CD14-positive monocyte (primary cell): ENCODE measurements around the gene NME5. TPM values are rescaled to one million over a fixed set of nuclear protein-coding genes. Genes with fewer than 3 reads are reported as not detected.
"Not testable (repeated sequence)": the region's sequence is repeated elsewhere in the genome, so short reads cannot be mapped to it uniquely, and the experiment has no call there.

Experiments used
- DNase-seq, 3 donors: peaks; one replicate each; pipeline ENCODE4 v3.0.0-alpha.2; 2011 to 2022
- H2AFZ ChIP-seq: 2 replicates; pipeline ENCODE4 v1.6.0; 2012; ENCODE audit warnings: mild to moderate bottlenecking, low read depth, low read length, inconsistent platforms; ENCODE audit not compliant: insufficient read depth, poor library complexity, severe bottlenecking
- H3K27ac ChIP-seq, 2 donors: 1 replicate in 1 of 2; 2 replicates in 1 of 2; pipeline ENCODE4 v1.5.1; 2012 to 2013; ENCODE audit warnings: low read length in 2 of 2, control low read depth in 1 of 2, inconsistent platforms in 1 of 2, low read depth in 1 of 2, mild to moderate bottlenecking in 1 of 2
- H3K27me3 ChIP-seq, 2 donors: one replicate each; pipeline versions ENCODE4 v1.6.0 to v1.6.1; 2011 to 2013; ENCODE audit warnings: low read length in 2 of 2; ENCODE audit not compliant: control insufficient read depth in 2 of 2, insufficient read depth in 2 of 2
- H3K36me3 ChIP-seq, 2 donors: replicated peaks in 1 of 2; 1 replicate in 1 of 2; 2 replicates in 1 of 2; pipeline versions ENCODE4 v1.5.1 to v1.6.1; 2012 to 2013; ENCODE audit warnings: low read length in 2 of 2, control low read depth in 1 of 2, inconsistent platforms in 1 of 2, mild to moderate bottlenecking in 1 of 2; ENCODE audit not compliant: insufficient read depth in 2 of 2, control insufficient read depth in 1 of 2
- H3K4me1 ChIP-seq, 2 donors: 1 replicate in 1 of 2; 2 replicates in 1 of 2; pipeline versions ENCODE4 v1.5.1 to v1.6.1; 2012 to 2013; ENCODE audit warnings: low read length in 2 of 2, control low read depth in 1 of 2, inconsistent platforms in 1 of 2, mild to moderate bottlenecking in 1 of 2, moderate library complexity in 1 of 2; ENCODE audit not compliant: insufficient read depth in 2 of 2, control insufficient read depth in 1 of 2
- H3K4me2 ChIP-seq: replicated peaks from 2 replicates; pipeline ENCODE3; 2012; ENCODE audit warnings: low read length, moderate library complexity, mild to moderate bottlenecking; ENCODE audit not compliant: poor library complexity, severe bottlenecking; ENCODE audit errors: extremely low read depth
- H3K4me3 ChIP-seq, 3 experiments: fragments of 200-600 bp in 1 of 3; sonication (generic) in 1 of 3; replicated peaks in 1 of 3; 1 replicate in 2 of 3; 2 replicates in 1 of 3; pipeline ENCODE4 v1.5.1; 2011 to 2013; ENCODE audit warnings: low read length in 3 of 3, mild to moderate bottlenecking in 3 of 3, control low read depth in 2 of 3, low read depth in 2 of 3, inconsistent platforms in 1 of 3, moderate library complexity in 1 of 3
- H3K79me2 ChIP-seq: 2 replicates; pipeline ENCODE4 v1.6.0; 2012; ENCODE audit warnings: mild to moderate bottlenecking, control low read depth, inconsistent platforms, low read length, moderate library complexity; ENCODE audit not compliant: insufficient read depth
- H3K9ac ChIP-seq: 2 replicates; pipeline ENCODE4 v1.6.0; 2017; ENCODE audit warnings: low read length, mild to moderate bottlenecking; ENCODE audit not compliant: insufficient read depth, poor library complexity, severe bottlenecking
- H3K9me3 ChIP-seq, 2 donors: replicated peaks in 1 of 2; 1 replicate in 1 of 2; 2 replicates in 1 of 2; pipeline versions ENCODE4 v1.5.1 to v1.6.1; 2012 to 2013; ENCODE audit warnings: low read length in 2 of 2, control low read depth in 1 of 2; ENCODE audit not compliant: control insufficient read depth in 1 of 2, insufficient read depth in 1 of 2
- H4K20me1 ChIP-seq: 2 replicates; pipeline ENCODE4 v1.6.0; 2012; ENCODE audit warnings: mild to moderate bottlenecking, low read length, control low read depth, moderate library complexity; ENCODE audit not compliant: insufficient read depth
- H3K27ac Mint-ChIP-seq, 7 donors: one replicate each; pipeline ENCODE4 v1.8.0; 2020; ENCODE audit warnings: mild to moderate bottlenecking in 7 of 7, mixed read lengths in 7 of 7, moderate library complexity in 6 of 7, inconsistent platforms in 2 of 7
- H3K27me3 Mint-ChIP-seq, 3 donors: one replicate each; pipeline ENCODE4 v1.8.0; 2021 to 2022; ENCODE audit warnings: low read depth in 3 of 3, mild to moderate bottlenecking in 3 of 3, mixed read lengths in 3 of 3, moderate library complexity in 3 of 3, inconsistent platforms in 1 of 3
- H3K36me3 Mint-ChIP-seq, 2 donors: one replicate each; pipeline ENCODE4 v1.8.0; 2020; ENCODE audit warnings: mixed read lengths in 2 of 2, inconsistent platforms in 1 of 2, mild to moderate bottlenecking in 1 of 2
- H3K4me1 Mint-ChIP-seq: one replicate; pipeline ENCODE4 v1.8.0; 2020; ENCODE audit warnings: mild to moderate bottlenecking, mixed read lengths
- H3K4me3 Mint-ChIP-seq, 2 donors: one replicate each; pipeline ENCODE4 v1.8.0; 2020; ENCODE audit warnings: mild to moderate bottlenecking in 2 of 2, mixed read lengths in 2 of 2, moderate library complexity in 1 of 2
- H3K9me3 Mint-ChIP-seq, 7 donors: one replicate each; pipeline ENCODE4 v1.8.0; 2020 to 2022; ENCODE audit warnings: mixed read lengths in 7 of 7, mild to moderate bottlenecking in 6 of 7, moderate library complexity in 6 of 7, inconsistent platforms in 2 of 7
- CTCF ChIP-seq: fragments of 200-600 bp; IDR thresholded peaks from one replicate; pipeline ENCODE4 v1.8.0; 2022; ENCODE audit warnings: antibody characterized with exemption, mild to moderate bottlenecking
- WGBS: methylation state at CpG from one replicate; pipeline ENCODE4 v1.1.5; 2013; ENCODE audit warnings: missing lambda C conversion rate; ENCODE audit not compliant: insufficient coverage; 5-methylcytosine and 5-hydroxymethylcytosine counted together
- intact Hi-C, 2 donors: fragments of 100-400 bp; cut with micrococcal nuclease; formaldehyde crosslinking; loops; one replicate each; pipeline versions ENCODE4 v1.15.0 to v1.15.1; 2023
- polyA plus RNA-seq, 3 donors: library from polyadenylated mRNA; depleted of rRNA in 1 of 3; unstranded in 2 of 3; stranded (reverse) in 1 of 3; fragments of 300-500 nt in 2 of 3; fragments of >200 nt in 1 of 3; fragmentation: Illumina TruSeq in 2 of 3; gene quantifications; 1 replicate in 2 of 3; 2 replicates in 1 of 3; pipeline ENCODE4 v1.2.3, GENCODE V29; 2012 to 2021

NME5 gene
- polyA plus RNA-seq, 3 donors = not detected

DNA sequence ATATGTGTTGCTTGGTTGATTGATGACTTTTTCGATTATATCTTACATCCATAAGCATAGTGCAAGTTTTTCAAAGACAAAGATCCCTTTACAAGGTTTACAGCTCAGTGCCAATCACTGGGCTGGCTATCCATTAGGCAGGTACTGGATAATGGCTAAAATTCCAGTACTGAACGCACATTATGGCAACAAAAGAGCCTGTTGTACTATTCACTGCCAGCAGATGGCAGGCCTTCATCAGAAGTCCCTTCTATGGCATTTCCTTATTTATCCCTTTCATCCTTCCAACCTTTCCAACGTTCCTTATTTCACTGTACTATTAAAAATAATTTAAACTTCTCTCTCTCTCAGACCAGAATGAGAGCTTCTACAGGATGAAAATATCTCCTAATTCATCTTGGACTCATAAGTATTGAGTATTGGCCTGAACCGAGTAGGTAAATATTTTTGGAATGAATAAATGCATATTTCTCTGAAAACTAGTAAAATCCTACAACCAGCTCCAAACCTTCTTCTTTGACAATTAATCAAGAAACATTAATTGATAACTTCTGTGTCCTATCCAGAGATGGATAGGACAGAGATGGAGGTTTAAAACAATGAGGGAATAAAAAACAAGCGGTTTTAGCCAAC lies 62.0 kb downstream of the NME5 start:
- H3K79me2 ChIP-seq = no peaks in the 10 kb centered on the region
- no peaks in the 10 kb centered on the region for H3K9me3 Mint-ChIP-seq
- peaks cover 8% of the 10 kb centered on the region in 2 donors for H3K4me1 ChIP-seq
- H3K36me3 Mint-ChIP-seq = no peaks in the 10 kb centered on the region
- H3K4me2 ChIP-seq = no peak overlapping the region
- peak; percentile 32 to 68 (median 58) for DNase-seq
- H3K4me1 Mint-ChIP-seq = peaks cover 11% of the 10 kb centered on the region
- no peaks in the 10 kb centered on the region for H3K9me3 ChIP-seq
- no peaks in the 10 kb centered on the region for H3K36me3 ChIP-seq
- peaks cover 2 to 5% (median 2%) of the 10 kb centered on the region in 3 donors for H3K27me3 Mint-ChIP-seq
- no peak overlapping the region for H3K27ac ChIP-seq
- H3K4me3 ChIP-seq = no peak overlapping the region
- intact Hi-C loops = loop anchor here in 1 of 2 donors (2.0 kb wide), 1 partner anchor 56 kb away; no protein-coding TSS in a partner anchor
- no peaks in the 10 kb centered on the region for H3K27me3 ChIP-seq
- WGBS = no CpG with 5 or more reads among the region's 5 CpGs
- H3K9ac ChIP-seq = no peak overlapping the region
- H3K27ac Mint-ChIP-seq = no peak overlapping the region
- H4K20me1 ChIP-seq = no peaks in the 10 kb centered on the region
- peak; percentile 93 for TF ChIP-seq CTCF
- no peak overlapping the region for H3K4me3 Mint-ChIP-seq
- no peak overlapping the region for H2AFZ ChIP-seq

- DNase-seq, H2AFZ ChIP-seq, H3K4me3 Mint-ChIP-seq, H4K20me1 ChIP-seq, H3K9ac ChIP-seq, H3K79me2 ChIP-seq, H3K9me3 Mint-ChIP-seq, H3K27ac ChIP-seq, H3K27ac Mint-ChIP-seq, H3K27me3 Mint-ChIP-seq, intact Hi-C loops, H3K4me1 Mint-ChIP-seq, H3K27me3 ChIP-seq, H3K36me3 Mint-ChIP-seq, H3K4me3 ChIP-seq, H3K36me3 ChIP-seq, H3K4me2 ChIP-seq, H3K9me3 ChIP-seq, H3K4me1 ChIP-seq: not testable (repeated sequence)
- no CpG with 5 or more reads among the region's 32 CpGs for WGBS
Observed at GRCh38 chr5:138070026-138070425, 69.2 kb downstream of the NME5 start.
